HCT116 (cell line): ENCODE results near the gene WBP2NL. TPM values are rescaled to one million over a fixed set of nuclear protein-coding genes. Genes with fewer than 3 reads are reported as not detected.

Experiments used
- ATAC-seq: fragments of 200-7000 bp; cut with Tn5 transposase; 2 replicates; pipeline ENCODE4 v1.9.1; 2020; ENCODE audit warnings: mild to moderate bottlenecking, moderate library complexity
- Bru-seq: library from RNA; stranded (reverse); fragments of 400-500 nt; gene quantifications from one replicate; lab custom pipeline; 2021; lab: Mats Ljungman, UMichigan
- BruChase-seq, 2 experiments: library from RNA; stranded (reverse); fragments of 400-500 nt; gene quantifications; one replicate each; lab custom pipeline; 2021; lab: Mats Ljungman, UMichigan
- BruUV-seq: library from RNA; stranded (reverse); fragments of 400-500 nt; replicated peaks from 2 replicates; lab custom pipeline; 2021; lab: Mats Ljungman, UMichigan
- CTCF ChIA-PET: fragments of 300-600 bp; sonication (Branson Sonifier 250); formaldehyde crosslinking; loops from one replicate; lab custom pipeline; 2021; ENCODE audit warnings: antibody characterized with exemption; lab: Charles Lee
- POLR2A ChIA-PET: fragments of 300-600, 350-600 bp; sonication (Branson Sonifier 250); formaldehyde crosslinking; loops from one replicate; lab custom pipeline; 2021; ENCODE audit warnings: antibody characterized with exemption; lab: Charles Lee
- RAD21 ChIA-PET, 2 experiments: fragments of 300-600 bp; sonication (Branson Sonifier 250); formaldehyde crosslinking; loops; one replicate each; lab custom pipeline; 2023; ENCODE audit warnings: low total read pairs in 2 of 2; ENCODE audit not compliant: uncharacterized antibody in 2 of 2, unreplicated experiment in 2 of 2, low non-redundant PET in 1 of 2; lab: Charles Lee
- DNase-seq: peaks from one replicate; pipeline ENCODE4 v3.0.0-alpha.2; 2010; ENCODE audit warnings: low read depth, low spot score
- H2AFZ ChIP-seq: fragments of 200-600 bp; shearing (Covaris generic), sonication (generic); 2 replicates; pipeline ENCODE4 v1.6.1; 2017; ENCODE audit warnings: low read depth, mixed run types, mixed read lengths, antibody characterized with exemption, low read length; ENCODE audit not compliant: poor library complexity, severe bottlenecking
- H3K27ac ChIP-seq: 2 replicates; pipeline ENCODE4 v1.5.1; 2012; ENCODE audit warnings: low read depth, low read length
- H3K27me3 ChIP-seq: fragments of 200-600 bp; sonication (generic); 2 replicates; pipeline ENCODE4 v1.6.1; 2016; ENCODE audit warnings: mixed run types, low read length, mixed read lengths; ENCODE audit not compliant: insufficient read depth
- H3K36me3 ChIP-seq, 2 experiments: fragments of 200-500 bp in 1 of 2; fragments of 200-600 bp in 1 of 2; sonication (Bioruptor generic) in 1 of 2; sonication (generic) in 1 of 2; 2 replicates each; pipeline versions ENCODE4 v1.5.1 to v1.6.1; 2014 to 2016; ENCODE audit warnings: low read length in 2 of 2, inconsistent platforms in 1 of 2, mixed read lengths in 1 of 2, mixed run types in 1 of 2; ENCODE audit not compliant: insufficient read depth in 2 of 2, control insufficient read depth in 1 of 2
- H3K4me1 ChIP-seq, 2 experiments: fragments of 200-600 bp in 1 of 2; sonication (generic) in 1 of 2; 2 replicates each; pipeline versions ENCODE4 v1.5.1 to v1.6.1; 2012 to 2017; ENCODE audit warnings: low read length in 2 of 2, inconsistent platforms in 1 of 2, mild to moderate bottlenecking in 1 of 2, mixed read lengths in 1 of 2, mixed run types in 1 of 2, moderate library complexity in 1 of 2; ENCODE audit not compliant: insufficient read depth in 2 of 2, control insufficient read depth in 1 of 2
- H3K4me2 ChIP-seq: fragments of 200-600 bp; sonication (generic); 2 replicates; pipeline ENCODE4 v1.6.1; 2017; ENCODE audit warnings: mixed run types, low read length, mixed read lengths
- H3K4me3 ChIP-seq, 2 experiments: fragments of 200-600 bp in 1 of 2; sonication (generic) in 1 of 2; replicated peaks in 1 of 2; 2 replicates each; pipeline ENCODE4 v1.5.1; 2011 to 2016; ENCODE audit warnings: low read length in 2 of 2, control low read depth in 1 of 2, low read depth in 1 of 2, mild to moderate bottlenecking in 1 of 2, mixed read lengths in 1 of 2, mixed run types in 1 of 2
- H3K79me2 ChIP-seq: fragments of 200-600 bp; sonication (generic); 2 replicates; pipeline ENCODE4 v1.6.1; 2017; ENCODE audit warnings: mild to moderate bottlenecking, mixed run types, low read length, moderate library complexity, mixed read lengths; ENCODE audit not compliant: insufficient read depth
- H3K9ac ChIP-seq: fragments of 200-600 bp; sonication (generic); 2 replicates; pipeline ENCODE4 v1.6.1; 2016; ENCODE audit warnings: low read length, mixed read lengths
- H3K9me2 ChIP-seq: fragments of 200-600 bp; sonication (generic), shearing (Covaris generic); 2 replicates; pipeline ENCODE4 v1.6.1; 2017; ENCODE audit warnings: mixed run types, mild to moderate bottlenecking, moderate library complexity; ENCODE audit not compliant: insufficient read depth
- H3K9me3 ChIP-seq, 2 experiments: fragments of 200-500 bp in 1 of 2; fragments of 200-600 bp in 1 of 2; sonication (Bioruptor generic) in 1 of 2; sonication (generic) in 1 of 2; 2 replicates each; pipeline ENCODE4 v1.6.1; 2014 to 2017; ENCODE audit warnings: low read length in 2 of 2, mixed read lengths in 2 of 2, inconsistent platforms in 1 of 2, low read depth in 1 of 2, mild to moderate bottlenecking in 1 of 2, mixed run types in 1 of 2, moderate library complexity in 1 of 2; ENCODE audit not compliant: control insufficient read depth in 1 of 2, insufficient read depth in 1 of 2
- H4K20me1 ChIP-seq: fragments of 200-600 bp; sonication (generic), shearing (Covaris generic); 2 replicates; pipeline ENCODE4 v1.6.1; 2017; ENCODE audit warnings: mixed run types, mild to moderate bottlenecking, moderate library complexity; ENCODE audit not compliant: insufficient read depth
- ATF3 ChIP-seq: IDR thresholded peaks from 2 replicates; pipeline ENCODE4 v1.6.1; 2012
- CEBPB ChIP-seq: IDR thresholded peaks from 2 replicates; pipeline ENCODE4 v1.6.1; 2012; ENCODE audit warnings: low read depth
- CTCF ChIP-seq, 3 experiments: fragments of 200-600 bp in 1 of 3; sonication (generic) in 1 of 3; IDR thresholded peaks in 2 of 3; conservative IDR thresholded peaks in 1 of 3; 2 replicates each; pipeline ENCODE4 v1.5.1; 2012 to 2017; ENCODE audit warnings: low read depth in 2 of 3, low read length in 2 of 3, antibody characterized with exemption in 1 of 3, borderline replicate concordance in 1 of 3, control low read depth in 1 of 3, mild to moderate bottlenecking in 1 of 3, mixed read lengths in 1 of 3, mixed run types in 1 of 3, moderate library complexity in 1 of 3; ENCODE audit not compliant: insufficient read depth in 1 of 3
- EGR1 ChIP-seq: IDR thresholded peaks from 2 replicates; pipeline ENCODE4 v1.6.1; 2012; ENCODE audit warnings: low read depth
- FOSL1 ChIP-seq: IDR thresholded peaks from 2 replicates; pipeline ENCODE4 v1.6.1; 2012; ENCODE audit warnings: low read depth
- MAX ChIP-seq: IDR thresholded peaks from 2 replicates; pipeline ENCODE4 v1.6.1; 2012
- POLR2AphosphoS5 ChIP-seq: IDR thresholded peaks from 2 replicates; pipeline ENCODE4 v1.6.1; 2011; ENCODE audit warnings: mild to moderate bottlenecking, low read depth, low read length, moderate library complexity
- RAD21 ChIP-seq: IDR thresholded peaks from 2 replicates; pipeline ENCODE4 v1.6.1; 2012; ENCODE audit warnings: low read depth, mild to moderate bottlenecking
- REST ChIP-seq: IDR thresholded peaks from 2 replicates; pipeline ENCODE4 v1.6.1; 2012; ENCODE audit warnings: low read depth
- SP1 ChIP-seq: IDR thresholded peaks from 2 replicates; pipeline ENCODE4 v1.6.1; 2012; ENCODE audit warnings: low read depth
- SRF ChIP-seq: IDR thresholded peaks from 2 replicates; pipeline ENCODE4 v1.6.1; 2012; ENCODE audit warnings: low read depth
- TCF7L2 ChIP-seq: IDR thresholded peaks from 2 replicates; pipeline ENCODE4 v1.7.0; 2011; ENCODE audit warnings: borderline replicate concordance, inconsistent platforms; ENCODE audit not compliant: insufficient read depth, insufficient read length; ENCODE audit errors: extremely low read depth
- YY1 ChIP-seq: IDR thresholded peaks from 2 replicates; pipeline ENCODE4 v1.6.1; 2011; ENCODE audit warnings: low read length, low read depth, moderate library complexity, mild to moderate bottlenecking; ENCODE audit not compliant: insufficient replicate concordance; ENCODE audit errors: extremely low read depth
- ZBTB33 ChIP-seq: IDR thresholded peaks from 2 replicates; pipeline ENCODE4 v1.6.1; 2011; ENCODE audit warnings: mild to moderate bottlenecking, low read length, moderate library complexity; ENCODE audit not compliant: insufficient replicate concordance; ENCODE audit errors: extremely low read depth
- ZFX ChIP-seq: fragments of 450-650 bp; IDR thresholded peaks from 2 replicates; pipeline ENCODE4 v1.6.1; 2017
- ZNF274 ChIP-seq: fragments of 200-500 bp; sonication (Bioruptor generic); IDR thresholded peaks from 2 replicates; pipeline ENCODE4 v1.6.1; 2014; ENCODE audit warnings: mild to moderate bottlenecking, low read depth, low read length, inconsistent platforms
- intact Hi-C: fragments of 100-400 bp; cut with micrococcal nuclease; formaldehyde crosslinking; loops from 2 replicates; pipeline ENCODE4 v1.10.0; 2022
- long read RNA-seq: library from polyadenylated mRNA; unstranded; transcript quantifications from one replicate; pipeline ENCODE4 v2.0.0, GENCODE V29; 2021; ENCODE audit not compliant: unreplicated experiment
- polyA plus RNA-seq: library from polyadenylated mRNA; unstranded; fragments of >200 nt; gene quantifications from 2 replicates; pipeline ENCODE4 v1.2.1, GENCODE V29; 2012; ENCODE audit warnings: missing spikeins
- total RNA-seq: library from RNA; stranded (reverse); gene quantifications from one replicate; pipeline ENCODE4 v1.2.1, GENCODE V29; 2021; ENCODE audit not compliant: unreplicated experiment

Gene WBP2NL
- total RNA-seq (not detected), Bru-seq, nascent RNA (percentile 5 among the genes with signal in this experiment), BruChase-seq, experiment 1, labeled RNA remaining after a 6-hour chase (percentile 3 among the genes with signal in this experiment), BruChase-seq, experiment 2, labeled RNA remaining after a 2-hour chase (not detected)
- polyA plus RNA-seq: not detected in 2 replicates
- long read RNA-seq, partial matches to known transcripts: 0 of 1 reads
- long read RNA-seq, other reads (novel, unspliced or antisense): 1 of 1 reads

GRCh38 chr22:41998361-41999261 lies at the start of gene WBP2NL:
Gene WBP2NL (plus strand): TSS chr22:41998788. CDS start chr22:41998819, 31 bp downstream.
- Histone ChIP-seq H3K27ac (no peak within 1 kb of the TSS), H3K9ac (no peak within 1 kb of the TSS), H3K9me3 (no peaks in the 10 kb centered on the region), H3K9me2 (no peaks in the 10 kb centered on the region), H3K4me2 (no peak within 1 kb of the TSS), H3K36me3 (no peaks in the 10 kb centered on the region; a peak in 1 of 4 replicates), H3K4me1 (no peaks in the 10 kb centered on the region), H2AFZ (no peak within 1 kb of the TSS), H3K4me3 (no peak within 1 kb of the TSS), H3K27me3 (no peaks in the 10 kb centered on the region), H3K79me2 (no peaks in the 10 kb centered on the region), H4K20me1 (no peaks in the 10 kb centered on the region)
- no TSS peak for BruUV-seq
- POLR2A ChIA-PET: no interaction called here
- DNase-seq: no peak
- CTCF ChIA-PET: no interaction called here
- RAD21 ChIA-PET: no interaction called here
- no peak for ATAC-seq
- intact Hi-C loops: no loop called here
- TF ChIP-seq CEBPB (no peak), ATF3 (no peak), REST (no peak), RAD21 (no peak), TCF7L2 (no peak), MAX (no peak), YY1 (no peak), EGR1 (no peak), SRF (no peak), SP1 (no peak), POLR2AphosphoS5 (no peak), ZBTB33 (no peak), ZNF274 (no peak), FOSL1 (no peak), ZFX (no peak), CTCF (IDR thresholded peaks at IDR 0.05 in 2 of 3, conservative IDR thresholded peaks at IDR 0.05 in 1 of 3; ENCODE audit: borderline replicate concordance in 1 of 3, insufficient read depth in 1 of 3, low read depth in 2 of 3, low read length in 2 of 3) (no peak)
